ENCODE results near the gene MAPK9. TPM values are rescaled to one million over a fixed set of nuclear protein-coding genes. Genes with fewer than 3 reads are reported as not detected.

MAPK9 gene
- total RNA-seq, 1 donor from 2014 or later, result 36.1 TPM

- no peak for TF ChIP-seq CTCF (conservative IDR thresholded peaks at IDR 0.05)
- peak overlapping the region; percentile 50 for H3K27ac Mint-ChIP-seq (ENCODE audit: unreplicated experiment)
- H3K4me3 Mint-ChIP-seq, result no peak overlapping the region
- no peaks in the 10 kb centered on the region for H3K36me3 Mint-ChIP-seq (ENCODE audit: low read depth)
- no peak for DNase-seq (ENCODE audit: low read depth, low spot score)
- no peaks in the 10 kb centered on the region for H3K9me3 Mint-ChIP-seq
- no peaks in the 10 kb centered on the region for H3K27me3 Mint-ChIP-seq (ENCODE audit: low read depth)
- H3K4me1 Mint-ChIP-seq, result no peaks in the 10 kb centered on the region
Observed at GRCh38 chr5:180193749-180194375, 98.0 kb downstream of the MAPK9 start.

- Mint-ChIP-seq H3K4me3 (no peak overlapping the region), H3K9me3 (peaks cover 2% of the 10 kb centered on the region), H3K36me3 (ENCODE audit: low read depth) (no peaks in the 10 kb centered on the region), H3K27ac (ENCODE audit: unreplicated experiment) (peak overlapping the region; percentile 52), H3K27me3 (ENCODE audit: low read depth) (no peaks in the 10 kb centered on the region), H3K4me1 (no peaks in the 10 kb centered on the region)
- DNase-seq (ENCODE audit: low read depth, low spot score), result no peak
- no peak for TF ChIP-seq CTCF (conservative IDR thresholded peaks at IDR 0.05)
Observed at GRCh38 chr5:180191716-180192115, 100.2 kb downstream of the MAPK9 start.

- no peak overlapping the region for H3K27ac Mint-ChIP-seq (ENCODE audit: unreplicated experiment)
- H3K27me3 Mint-ChIP-seq (ENCODE audit: low read depth), result no peaks in the 10 kb centered on the region
- TF ChIP-seq CTCF (conservative IDR thresholded peaks at IDR 0.05), result no peak
- H3K4me3 Mint-ChIP-seq, result no peak overlapping the region
- H3K4me1 Mint-ChIP-seq, result no peaks in the 10 kb centered on the region
- DNase-seq (ENCODE audit: low read depth, low spot score), result no peak
- H3K36me3 Mint-ChIP-seq (ENCODE audit: low read depth), result peaks cover 4% of the 10 kb centered on the region
- peaks cover 6% of the 10 kb centered on the region for H3K9me3 Mint-ChIP-seq
Observed at GRCh38 chr5:180187767-180188166, 104.1 kb downstream of the MAPK9 start.

Other genes with a start within 250 kb of the MAPK9 start
- gene RNF130, start 220.3 kb downstream of the MAPK9 start, total RNA-seq, result 113 and 116 TPM in 2 replicates
- 1.7 and 2.0 TPM in 2 replicates for gene RASGEF1C, start 82.9 kb downstream of the MAPK9 start, total RNA-seq
- gene GFPT2, start 61.3 kb upstream of the MAPK9 start, total RNA-seq, result 11.1 and 12.5 TPM in 2 replicates
- 70.6 and 75.7 TPM in 2 replicates for gene CNOT6, start 202.3 kb upstream of the MAPK9 start, total RNA-seq

Measured in neural crest cell (in vitro differentiated cells).